Mucosa of descending colon (tissue), 3 donors: ENCODE measurements around the gene ABHD17A. TPM values are rescaled to one million over a fixed set of nuclear protein-coding genes. Genes with fewer than 3 reads are reported as not detected.
"Not testable (repeated sequence)": the region's sequence is repeated elsewhere in the genome, so short reads cannot be mapped to it uniquely, and the experiment has no call there.

ENCODE experiments used
- ATAC-seq: fragments of 200-7000 bp; cut with Tn5 transposase; one replicate; pipeline ENCODE4 v1.9.1; 2020; ENCODE audit warnings: mild to moderate bottlenecking, moderate library complexity
- DNase-seq, 3 donors: peaks; one replicate each; pipeline ENCODE4 v3.0.0-alpha.2; 2020
- H3K36me3 ChIP-seq: fragments of 200-600 bp; one replicate; pipeline ENCODE4 v1.8.0; 2021; ENCODE audit warnings: low read depth, mild to moderate bottlenecking
- H3K4me1 ChIP-seq: fragments of 200-600 bp; one replicate; pipeline ENCODE4 v1.8.0; 2021; ENCODE audit warnings: low read depth, mild to moderate bottlenecking
- H3K4me3 ChIP-seq: fragments of 200-600 bp; one replicate; pipeline ENCODE4 v1.8.0; 2021; ENCODE audit warnings: mild to moderate bottlenecking
- H3K9me3 ChIP-seq: fragments of 200-600 bp; one replicate; pipeline ENCODE4 v1.8.0; 2021; ENCODE audit warnings: mild to moderate bottlenecking
- CTCF ChIP-seq: fragments of 200-600 bp; IDR thresholded peaks from one replicate; pipeline ENCODE4 v1.8.0; 2022; ENCODE audit warnings: antibody characterized with exemption, mild to moderate bottlenecking
- intact Hi-C, 2 donors: fragments of 100-400 bp; cut with DNase I in 1 of 2; cut with micrococcal nuclease in 1 of 2; formaldehyde crosslinking; loops; one replicate each; pipeline versions ENCODE4 v1.11.0 to v1.11.1; 2022; cut with DNase I, micrococcal nuclease
- total RNA-seq, 3 donors: library from RNA; stranded (reverse); fragmentation: NEBNext Ultra II Directional in 2 of 3; extraction: Animal tissue kit (Norgen Biotek cat#: 25700) in 2 of 3; gene quantifications; one replicate each; pipeline versions ENCODE4 v1.2.1 to v1.2.4, GENCODE V29; 2021 to 2023
- donor health status: DM: no; HTN: no; CAD: no; lungs with moderate emphysema.
- donor health status: DM: no; HTN: no; CAD: no.
- donor health status: DM: no; HTN: yes; CAD: no.

ABHD17A gene
- total RNA-seq, 3 donors from 2014 or later = 60.9 to 65.8 (median 65.8) TPM

DNA sequence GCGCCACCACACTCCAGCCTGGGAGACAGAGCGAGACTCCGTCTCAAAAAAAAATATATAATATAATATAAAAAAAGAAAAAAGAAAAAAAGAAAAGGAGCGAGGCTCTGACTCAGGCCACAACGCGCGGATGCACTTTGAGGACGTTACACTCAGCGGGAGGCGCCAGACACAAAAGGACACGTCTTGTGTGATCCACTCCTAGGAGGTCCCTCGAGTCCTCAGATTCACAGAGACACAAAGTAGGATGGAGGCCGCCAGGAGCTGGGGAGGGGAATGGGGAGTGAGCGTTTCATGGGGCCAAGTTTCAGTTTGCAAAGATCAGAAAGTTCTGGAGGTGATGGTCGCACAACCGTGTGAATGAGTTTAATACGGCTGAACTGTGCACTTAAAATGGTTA is 8.5 kb upstream of the ABHD17A start:
- no peak overlapping the region for H3K4me3 ChIP-seq
- ATAC-seq (no peak), DNase-seq (no peak)
- intact Hi-C loops = no loop called here
- H3K9me3 ChIP-seq = no peaks in the 10 kb centered on the region
- TF ChIP-seq CTCF = no peak
- H3K4me1 ChIP-seq = peaks cover 2% of the 10 kb centered on the region
- no peaks in the 10 kb centered on the region for H3K36me3 ChIP-seq

- DNase-seq (no peak), ATAC-seq (no peak)
- intact Hi-C loops = no loop called here
- Histone ChIP-seq H3K4me3 (no peak overlapping the region), H3K36me3 (no peaks in the 10 kb centered on the region), H3K9me3 (no peaks in the 10 kb centered on the region), H3K4me1 (no peaks in the 10 kb centered on the region)
- TF ChIP-seq CTCF = no peak
Measured at GRCh38 chr19:1889907-1890306, 4.6 kb upstream of the ABHD17A start.

DNA sequence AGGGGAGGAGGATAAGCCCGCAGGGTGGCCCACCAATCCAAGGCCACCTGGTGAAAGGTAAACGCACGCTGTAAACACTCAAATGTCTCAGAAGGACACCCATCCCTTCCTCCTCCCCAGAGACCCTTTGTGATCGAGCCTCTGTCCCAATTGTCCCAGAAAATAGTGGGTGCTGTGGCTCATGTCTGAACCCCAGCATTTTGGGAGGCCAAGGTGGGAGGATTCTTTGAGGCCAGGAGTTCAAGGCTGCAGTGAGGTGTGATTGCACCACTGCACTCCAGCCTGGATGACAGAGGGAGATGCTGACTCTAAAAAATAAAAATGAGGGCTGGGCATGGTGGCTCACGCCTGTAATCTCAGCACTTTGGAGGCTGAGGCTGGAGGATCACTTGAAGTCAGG is 3.1 kb upstream of the ABHD17A start:
- H3K36me3 ChIP-seq = no peaks in the 10 kb centered on the region
- H3K4me1 ChIP-seq = peaks cover 12% of the 10 kb centered on the region
- ATAC-seq = no peak
- no peak for TF ChIP-seq CTCF
- intact Hi-C loops = no loop called here
- no peak overlapping the region for H3K4me3 ChIP-seq
- no peaks in the 10 kb centered on the region for H3K9me3 ChIP-seq
- DNase-seq = no peak

GRCh38 chr19:1886360-1886759 is 1.1 kb upstream of the ABHD17A start:
- peaks cover 17% of the 10 kb centered on the region for H3K4me1 ChIP-seq
- intact Hi-C loops, ATAC-seq, DNase-seq, H3K9me3 ChIP-seq, H3K36me3 ChIP-seq, H3K4me3 ChIP-seq: not testable (repeated sequence)

DNA sequence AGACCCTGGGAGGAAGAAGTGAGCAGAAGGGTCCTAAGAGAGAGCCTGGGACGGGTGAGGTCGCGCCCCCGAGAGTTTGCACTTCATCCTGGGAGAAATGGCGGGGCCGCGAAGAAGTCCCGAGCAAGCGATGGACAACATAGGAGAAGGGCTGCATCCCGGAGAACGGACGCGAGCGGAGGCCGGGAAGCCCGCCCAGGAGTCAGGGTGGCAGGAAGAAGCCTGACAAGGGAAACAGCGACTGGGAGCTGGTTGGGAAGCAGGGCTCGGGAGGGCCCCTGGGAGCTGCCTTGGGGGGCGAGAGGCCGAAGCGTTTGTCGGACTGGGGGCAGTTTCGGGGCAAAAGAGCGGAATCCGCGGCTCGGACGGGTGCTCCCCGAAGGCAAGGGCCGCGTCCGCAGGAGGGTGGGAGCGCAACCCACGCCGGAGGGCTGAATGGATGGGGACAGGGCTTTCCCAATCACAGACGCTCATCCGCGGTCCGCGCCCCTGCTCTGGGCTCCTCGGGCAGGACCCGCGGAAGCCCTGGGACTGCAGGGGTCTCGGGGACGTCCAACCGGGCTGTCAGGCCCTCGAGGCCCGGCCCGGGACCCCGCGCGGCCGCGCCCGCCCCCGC is 469 bp downstream of the ABHD17A start:
- DNase-seq (peak in 1 of 3 donors; percentile 63), ATAC-seq (peak; percentile 33)
- Histone ChIP-seq H3K4me1 (peaks cover 19% of the 10 kb centered on the region), H3K36me3 (no peaks in the 10 kb centered on the region), H3K9me3 (no peaks in the 10 kb centered on the region), H3K4me3 (peak overlapping the region; percentile 69)
- TF ChIP-seq CTCF = no peak
- intact Hi-C loops = no loop called here

DNA sequence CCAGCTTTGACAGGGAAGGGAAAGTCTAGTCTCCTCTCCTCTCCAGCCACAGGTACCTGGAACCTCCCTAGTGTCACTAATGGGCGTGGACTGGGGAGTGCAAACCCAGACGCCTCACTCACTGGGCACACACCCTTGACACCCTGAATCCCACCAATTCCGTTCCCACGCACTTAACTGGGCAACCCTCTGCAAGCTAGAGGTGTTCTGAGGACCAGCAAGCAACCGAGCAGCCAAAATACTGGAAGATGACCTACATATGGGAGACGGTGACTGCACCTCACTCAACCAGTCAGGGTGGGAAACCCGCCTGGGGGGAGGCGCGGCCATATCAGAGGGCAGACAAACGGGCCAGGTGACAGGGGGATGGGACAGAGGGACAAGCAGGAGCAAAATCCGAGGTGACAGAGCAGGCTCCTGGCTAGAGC is 991 bp downstream of the ABHD17A start:
- H3K4me3 ChIP-seq = peak overlapping the region; percentile 69
- peak in 2 of 3 donors; percentile 52 to 53 for DNase-seq
- ATAC-seq = peak; percentile 68
- peaks cover 19% of the 10 kb centered on the region for H3K4me1 ChIP-seq
- no peaks in the 10 kb centered on the region for H3K36me3 ChIP-seq
- TF ChIP-seq CTCF = no peak
- H3K9me3 ChIP-seq = no peaks in the 10 kb centered on the region
- intact Hi-C loops = no loop called here
